ENCODE measurements around the gene PAPSS2.
"Not testable (repeated sequence)": the region's sequence is repeated elsewhere in the genome, so short reads cannot be mapped to it uniquely, and the experiment has no call there.

The PAPSS2 gene

GRCh38 chr10:87642988-87643387 lies 16.7 kb upstream of the PAPSS2 start:
- DNase-seq (ENCODE audit: low spot score), result no peak

- no peak for DNase-seq (ENCODE audit: low spot score)
Observed at GRCh38 chr10:87643920-87644319, 15.8 kb upstream of the PAPSS2 start.

- not testable (repeated sequence) for DNase-seq (ENCODE audit: low spot score)
Observed at GRCh38 chr10:87644500-87644899, 15.2 kb upstream of the PAPSS2 start.

- no peak for DNase-seq (ENCODE audit: low spot score)
Observed at GRCh38 chr10:87646192-87646909, 13.3 kb upstream of the PAPSS2 start.

- DNase-seq (ENCODE audit: low spot score), result no peak
Observed at GRCh38 chr10:87646935-87647334, 12.7 kb upstream of the PAPSS2 start.

GRCh38 chr10:87650838-87651589 lies 8.7 kb upstream of the PAPSS2 start:
- no peak for DNase-seq (ENCODE audit: low spot score)

- DNase-seq (ENCODE audit: low spot score), result no peak
Observed at GRCh38 chr10:87651801-87652200, 7.9 kb upstream of the PAPSS2 start.

- DNase-seq (ENCODE audit: low spot score), result no peak
Observed at GRCh38 chr10:87652261-87652660, 7.4 kb upstream of the PAPSS2 start.

GRCh38 chr10:87654212-87654611 lies 5.5 kb upstream of the PAPSS2 start:
- no peak for DNase-seq (ENCODE audit: low spot score)

GRCh38 chr10:87656431-87657072 lies 3.1 kb upstream of the PAPSS2 start:
- DNase-seq (ENCODE audit: low spot score), result no peak

GRCh38 chr10:87657371-87657770 lies 2.3 kb upstream of the PAPSS2 start:
- no peak for DNase-seq (ENCODE audit: low spot score)

GRCh38 chr10:87658321-87658795 lies 1.3 kb upstream of the PAPSS2 start:
- DNase-seq (ENCODE audit: low spot score), result no peak

- DNase-seq (ENCODE audit: low spot score), result no peak
Observed at GRCh38 chr10:87658858-87659555, 671 bp upstream of the PAPSS2 start.

- no peak for DNase-seq (ENCODE audit: low spot score)
Observed at GRCh38 chr10:87660484-87661133, 931 bp downstream of the PAPSS2 start.

GRCh38 chr10:87661861-87662785 lies 2.4 kb downstream of the PAPSS2 start:
- no peak for DNase-seq (ENCODE audit: low spot score)

- no peak for DNase-seq (ENCODE audit: low spot score)
Observed at GRCh38 chr10:87664276-87664701, 4.6 kb downstream of the PAPSS2 start.

GRCh38 chr10:87667493-87667892 lies 7.8 kb downstream of the PAPSS2 start:
- no peak for DNase-seq (ENCODE audit: low spot score)

- no peak for DNase-seq (ENCODE audit: low spot score)
Observed at GRCh38 chr10:87668324-87669074, 8.8 kb downstream of the PAPSS2 start.

- DNase-seq (ENCODE audit: low spot score), result no peak
Observed at GRCh38 chr10:87669752-87670151, 10.1 kb downstream of the PAPSS2 start.

GRCh38 chr10:87670586-87670985 lies 10.9 kb downstream of the PAPSS2 start:
- DNase-seq (ENCODE audit: low spot score), result no peak

Data from HuH-7 (cell line).